HEK293 (cell line): ENCODE measurements around the gene DOCK9.

Source experiments
- REPIN1 ChIP-seq: fragments of 450-650 bp; formaldehyde crosslinking; IDR thresholded peaks from 2 replicates; pipeline ENCODE4 v1.5.1; 2017; ENCODE audit warnings: missing biosample characterization, missing genetic modification characterization, low read depth
- ZBTB17 ChIP-seq: fragments of 450-650 bp; formaldehyde crosslinking; IDR thresholded peaks from 2 replicates; pipeline ENCODE4 v1.5.1; 2016; ENCODE audit warnings: missing biosample characterization, missing genetic modification characterization
- ZNF785 ChIP-seq: fragments of 450-650 bp; formaldehyde crosslinking; IDR thresholded peaks from 2 replicates; pipeline ENCODE4 v1.5.1; 2016; ENCODE audit warnings: missing biosample characterization, missing genetic modification characterization
- TF ChIP-seq, protein P1 (sequence below): fragments of 450-650 bp; formaldehyde crosslinking; IDR thresholded peaks from 2 replicates; pipeline ENCODE4 v1.5.1; 2016; ENCODE audit warnings: missing biosample characterization, missing genetic modification characterization
- TF ChIP-seq, protein P2 (sequence below): fragments of 450-650 bp; formaldehyde crosslinking; IDR thresholded peaks from 2 replicates; pipeline ENCODE4 v1.5.1; 2016; ENCODE audit warnings: missing biosample characterization, missing genetic modification characterization

- TF ChIP-seq, protein P1, sequence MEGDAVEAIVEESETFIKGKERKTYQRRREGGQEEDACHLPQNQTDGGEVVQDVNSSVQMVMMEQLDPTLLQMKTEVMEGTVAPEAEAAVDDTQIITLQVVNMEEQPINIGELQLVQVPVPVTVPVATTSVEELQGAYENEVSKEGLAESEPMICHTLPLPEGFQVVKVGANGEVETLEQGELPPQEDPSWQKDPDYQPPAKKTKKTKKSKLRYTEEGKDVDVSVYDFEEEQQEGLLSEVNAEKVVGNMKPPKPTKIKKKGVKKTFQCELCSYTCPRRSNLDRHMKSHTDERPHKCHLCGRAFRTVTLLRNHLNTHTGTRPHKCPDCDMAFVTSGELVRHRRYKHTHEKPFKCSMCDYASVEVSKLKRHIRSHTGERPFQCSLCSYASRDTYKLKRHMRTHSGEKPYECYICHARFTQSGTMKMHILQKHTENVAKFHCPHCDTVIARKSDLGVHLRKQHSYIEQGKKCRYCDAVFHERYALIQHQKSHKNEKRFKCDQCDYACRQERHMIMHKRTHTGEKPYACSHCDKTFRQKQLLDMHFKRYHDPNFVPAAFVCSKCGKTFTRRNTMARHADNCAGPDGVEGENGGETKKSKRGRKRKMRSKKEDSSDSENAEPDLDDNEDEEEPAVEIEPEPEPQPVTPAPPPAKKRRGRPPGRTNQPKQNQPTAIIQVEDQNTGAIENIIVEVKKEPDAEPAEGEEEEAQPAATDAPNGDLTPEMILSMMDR (tag by site-specific recombination): no peak
- TF ChIP-seq, protein P2, sequence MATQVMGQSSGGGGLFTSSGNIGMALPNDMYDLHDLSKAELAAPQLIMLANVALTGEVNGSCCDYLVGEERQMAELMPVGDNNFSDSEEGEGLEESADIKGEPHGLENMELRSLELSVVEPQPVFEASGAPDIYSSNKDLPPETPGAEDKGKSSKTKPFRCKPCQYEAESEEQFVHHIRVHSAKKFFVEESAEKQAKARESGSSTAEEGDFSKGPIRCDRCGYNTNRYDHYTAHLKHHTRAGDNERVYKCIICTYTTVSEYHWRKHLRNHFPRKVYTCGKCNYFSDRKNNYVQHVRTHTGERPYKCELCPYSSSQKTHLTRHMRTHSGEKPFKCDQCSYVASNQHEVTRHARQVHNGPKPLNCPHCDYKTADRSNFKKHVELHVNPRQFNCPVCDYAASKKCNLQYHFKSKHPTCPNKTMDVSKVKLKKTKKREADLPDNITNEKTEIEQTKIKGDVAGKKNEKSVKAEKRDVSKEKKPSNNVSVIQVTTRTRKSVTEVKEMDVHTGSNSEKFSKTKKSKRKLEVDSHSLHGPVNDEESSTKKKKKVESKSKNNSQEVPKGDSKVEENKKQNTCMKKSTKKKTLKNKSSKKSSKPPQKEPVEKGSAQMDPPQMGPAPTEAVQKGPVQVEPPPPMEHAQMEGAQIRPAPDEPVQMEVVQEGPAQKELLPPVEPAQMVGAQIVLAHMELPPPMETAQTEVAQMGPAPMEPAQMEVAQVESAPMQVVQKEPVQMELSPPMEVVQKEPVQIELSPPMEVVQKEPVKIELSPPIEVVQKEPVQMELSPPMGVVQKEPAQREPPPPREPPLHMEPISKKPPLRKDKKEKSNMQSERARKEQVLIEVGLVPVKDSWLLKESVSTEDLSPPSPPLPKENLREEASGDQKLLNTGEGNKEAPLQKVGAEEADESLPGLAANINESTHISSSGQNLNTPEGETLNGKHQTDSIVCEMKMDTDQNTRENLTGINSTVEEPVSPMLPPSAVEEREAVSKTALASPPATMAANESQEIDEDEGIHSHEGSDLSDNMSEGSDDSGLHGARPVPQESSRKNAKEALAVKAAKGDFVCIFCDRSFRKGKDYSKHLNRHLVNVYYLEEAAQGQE: no peak
- TF ChIP-seq ZBTB17 (no peak), ZNF785 (tag by site-specific recombination) (no peak), REPIN1 (tag by site-specific recombination) (no peak)
These were observed 211.8 kb downstream of the DOCK9 start for GRCh38 chr13:98765996-98766519.
